Common myeloid progenitor, CD34-positive (primary cell): ENCODE results near the gene PRTFDC1.
"Not testable (repeated sequence)": the region's sequence is repeated elsewhere in the genome, so short reads cannot be mapped to it uniquely, and the experiment has no call there.

Experiments
- CTCF ChIA-PET: fragments of 350-600 bp; sonication (Branson Sonifier 250); formaldehyde crosslinking; loops from one replicate; lab custom pipeline; 2021; ENCODE audit warnings: antibody characterized with exemption; lab: Charles Lee
- POLR2A ChIA-PET: fragments of 350-600 bp; sonication (Branson Sonifier 250); formaldehyde crosslinking; loops from one replicate; lab custom pipeline; 2021; ENCODE audit warnings: antibody characterized with exemption; lab: Charles Lee
- DNase-seq, 3 donors: peaks; one replicate each; pipeline versions ENCODE4 v3.0.0 to v3.0.0-alpha.2; 2013
- H3K27ac ChIP-seq, 2 experiments: 1 replicate in 1 of 2; 2 replicates in 1 of 2; pipeline ENCODE4 v1.7.0; 2013; ENCODE audit warnings: inconsistent platforms in 2 of 2, low read length in 2 of 2, mild to moderate bottlenecking in 2 of 2, low read depth in 1 of 2, moderate library complexity in 1 of 2; ENCODE audit not compliant: severe bottlenecking in 2 of 2, insufficient read depth in 1 of 2, poor library complexity in 1 of 2
- H3K27me3 ChIP-seq, 5 experiments: replicated peaks in 2 of 5; 1 replicate in 3 of 5; 2 replicates in 2 of 5; pipeline versions ENCODE4 v1.6.1 to v1.7.0; 2013; ENCODE audit warnings: low read length in 4 of 5, mild to moderate bottlenecking in 2 of 5, moderate library complexity in 2 of 5, inconsistent platforms in 1 of 5; ENCODE audit not compliant: insufficient read depth in 5 of 5, control insufficient read depth in 4 of 5
- H3K36me3 ChIP-seq, 4 experiments: 1 replicate in 2 of 4; 2 replicates in 2 of 4; pipeline versions ENCODE4 v1.6.1 to v1.7.0; 2013; ENCODE audit warnings: low read length in 3 of 4, control low read depth in 1 of 4, mild to moderate bottlenecking in 1 of 4; ENCODE audit not compliant: control insufficient read depth in 4 of 4, insufficient read depth in 4 of 4
- H3K4me1 ChIP-seq, 4 experiments: 1 replicate in 3 of 4; 2 replicates in 1 of 4; pipeline versions ENCODE4 v1.6.1 to v1.7.1; 2013; ENCODE audit warnings: low read length in 3 of 4, mild to moderate bottlenecking in 3 of 4, control low read depth in 1 of 4, inconsistent platforms in 1 of 4, moderate library complexity in 1 of 4; ENCODE audit not compliant: control insufficient read depth in 4 of 4, insufficient read depth in 4 of 4; ENCODE audit errors: control extremely low read depth in 1 of 4
- H3K4me3 ChIP-seq, 7 experiments: 1 replicate in 4 of 7; 2 replicates in 3 of 7; pipeline versions ENCODE4 v1.5.1 to v1.7.0; 2013; ENCODE audit warnings: mild to moderate bottlenecking in 7 of 7, low read length in 6 of 7, moderate library complexity in 6 of 7, inconsistent platforms in 2 of 7, low read depth in 2 of 7, control low read depth in 1 of 7; ENCODE audit not compliant: insufficient read depth in 4 of 7, control insufficient read depth in 1 of 7; ENCODE audit errors: extremely low read depth in 1 of 7
- H3K9me3 ChIP-seq, 5 experiments: 1 replicate in 4 of 5; 2 replicates in 1 of 5; pipeline versions ENCODE4 v1.6.1 to v1.7.1; 2013; ENCODE audit warnings: low read length in 4 of 5, mild to moderate bottlenecking in 2 of 5, inconsistent platforms in 1 of 5, low read depth in 1 of 5, moderate library complexity in 1 of 5; ENCODE audit not compliant: control insufficient read depth in 4 of 5, insufficient read depth in 2 of 5; ENCODE audit errors: control extremely low read depth in 1 of 5
- WGBS: methylation state at CpG from one replicate; pipeline ENCODE4 v1.1.5; 2013; ENCODE audit not compliant: insufficient coverage; 5-methylcytosine and 5-hydroxymethylcytosine counted together

The PRTFDC1 gene

DNA sequence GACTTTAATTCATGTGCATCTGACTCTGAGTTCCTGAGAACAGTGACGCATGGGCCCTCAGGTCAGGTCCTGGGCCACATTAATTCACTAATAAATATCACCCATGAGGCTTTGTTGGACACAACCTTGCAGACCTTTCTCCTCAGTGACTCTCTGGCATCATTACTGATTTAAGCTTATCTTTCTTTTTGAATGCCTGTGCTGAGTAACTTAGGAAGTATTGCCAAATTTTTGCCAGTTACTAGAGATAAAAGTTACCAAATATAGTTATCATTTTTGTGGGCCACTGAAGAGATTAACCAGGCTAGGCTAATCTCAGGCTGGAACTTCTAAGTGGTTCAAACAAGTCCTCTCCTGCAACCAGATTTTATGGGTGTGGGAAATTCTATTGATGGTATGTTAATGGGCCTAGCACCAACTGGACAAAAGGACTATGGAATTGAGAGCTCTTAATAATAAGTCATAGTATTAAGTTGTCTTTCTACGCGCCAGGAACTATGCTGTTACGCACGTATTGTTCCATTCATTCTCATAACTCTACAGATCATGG is 28.8 kb upstream of the PRTFDC1 start:
- DNase-seq, result no peak
- Histone ChIP-seq H3K27me3 (no peaks in the 10 kb centered on the region), H3K4me1 (no peaks in the 10 kb centered on the region), H3K27ac (no peak overlapping the region), H3K4me3 (no peak overlapping the region), H3K36me3 (no peaks in the 10 kb centered on the region), H3K9me3 (no peaks in the 10 kb centered on the region)
- CTCF ChIA-PET, result interaction anchor here (0.6 to 1.5 kb wide), 2 partner anchors 338 to 364 kb away, joined by 3 to 8 read pairs; no protein-coding TSS in a partner anchor
- 90% methylated on average over 2 of the region's 5 CpGs for WGBS
- POLR2A ChIA-PET, result no interaction called here

- no peak for DNase-seq
- Histone ChIP-seq H3K27me3 (no peaks in the 10 kb centered on the region), H3K4me3 (no peak overlapping the region), H3K9me3 (no peaks in the 10 kb centered on the region), H3K36me3 (no peaks in the 10 kb centered on the region), H3K4me1 (no peaks in the 10 kb centered on the region), H3K27ac (no peak overlapping the region)
- ChIA-PET POLR2A (no interaction called here), CTCF (interaction anchor here (1.2 kb wide), 1 partner anchor 302 kb away, joined by 3 read pairs; no protein-coding TSS in a partner anchor)
- 90% methylated on average over 4 of the region's 4 CpGs for WGBS
Measured at GRCh38 chr10:24979685-24980084, 27.3 kb upstream of the PRTFDC1 start.

DNA sequence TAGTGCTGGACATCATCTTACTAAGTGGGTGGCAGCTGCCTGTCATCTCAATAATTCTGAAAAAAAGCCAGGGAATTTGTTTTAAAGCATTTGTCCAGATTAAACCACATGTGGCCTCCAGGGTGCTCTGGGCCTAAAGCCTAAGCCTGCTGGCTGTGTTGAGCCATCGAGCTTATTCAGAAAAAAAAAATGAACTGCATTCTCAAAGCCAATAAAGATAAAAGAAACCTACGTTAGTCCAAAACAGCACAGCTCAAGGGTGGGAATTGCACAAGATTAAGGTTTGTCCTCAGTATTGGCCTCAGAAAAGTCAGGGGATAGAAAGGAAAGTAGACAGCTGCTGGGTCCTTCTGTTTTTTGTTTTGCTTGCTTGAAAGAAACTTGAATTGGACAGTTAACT is 22.6 kb upstream of the PRTFDC1 start:
- Histone ChIP-seq H3K4me1 (no peaks in the 10 kb centered on the region), H3K27me3 (no peaks in the 10 kb centered on the region), H3K36me3 (no peaks in the 10 kb centered on the region), H3K4me3 (no peak overlapping the region), H3K27ac (no peak overlapping the region), H3K9me3 (no peaks in the 10 kb centered on the region)
- POLR2A ChIA-PET, result no interaction called here
- CTCF ChIA-PET, result interaction anchor here (1.2 kb wide), 1 partner anchor 15 kb away, joined by 5 read pairs; no protein-coding TSS in a partner anchor
- no peak for DNase-seq
- 100% methylated on average over 2 of the region's 2 CpGs for WGBS

DNA sequence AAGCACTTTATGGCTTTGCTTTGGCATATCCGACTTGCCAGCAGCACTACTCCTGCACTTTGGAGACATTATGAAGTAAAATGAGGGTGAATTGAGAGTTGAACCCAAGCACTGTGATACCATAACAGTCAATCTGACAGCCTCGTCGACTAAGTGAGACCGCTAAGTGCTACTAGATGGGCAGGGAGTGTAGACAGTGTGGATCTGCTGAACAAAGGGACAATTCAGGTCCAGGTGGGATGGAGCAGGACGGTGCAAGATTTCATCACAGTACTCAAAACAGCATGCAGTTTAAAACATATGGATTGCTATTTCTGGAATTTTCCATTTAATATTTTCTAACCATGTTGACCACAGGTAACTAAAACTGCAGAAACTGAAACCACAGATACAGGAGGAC is 20.8 kb upstream of the PRTFDC1 start:
- Histone ChIP-seq H3K27ac (no peak overlapping the region), H3K4me1 (no peaks in the 10 kb centered on the region), H3K9me3 (no peaks in the 10 kb centered on the region), H3K36me3 (no peaks in the 10 kb centered on the region), H3K27me3 (no peaks in the 10 kb centered on the region), H3K4me3 (no peak overlapping the region)
- WGBS, result 100% methylated on average over 3 of the region's 5 CpGs
- no peak for DNase-seq
- ChIA-PET CTCF (no interaction called here), POLR2A (no interaction called here)

DNA sequence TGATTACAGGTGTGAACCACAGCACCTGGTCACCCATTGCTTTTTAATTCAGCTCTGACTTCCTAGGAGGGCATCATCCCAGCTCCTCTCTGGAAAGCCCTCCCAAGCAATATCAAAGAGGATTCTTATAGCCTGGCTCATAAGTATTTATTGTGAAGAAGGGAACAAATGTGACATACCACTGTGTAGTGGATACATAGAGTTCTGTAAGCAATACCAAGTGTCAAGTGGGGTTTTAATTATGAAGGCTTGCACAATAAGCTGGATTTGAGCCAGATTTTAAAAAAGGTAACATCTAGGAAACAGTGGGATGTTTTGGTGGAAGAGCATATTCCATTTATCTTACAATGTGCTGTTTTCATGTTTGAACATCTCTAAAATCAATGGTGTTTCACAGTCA is 19.0 kb upstream of the PRTFDC1 start:
- no peak for DNase-seq
- Histone ChIP-seq H3K27me3 (no peaks in the 10 kb centered on the region), H3K9me3 (no peaks in the 10 kb centered on the region), H3K4me3 (no peak overlapping the region), H3K4me1 (no peaks in the 10 kb centered on the region), H3K27ac (no peak overlapping the region), H3K36me3 (no peaks in the 10 kb centered on the region)
- CTCF ChIA-PET, result no interaction called here
- POLR2A ChIA-PET, result no interaction called here

DNA sequence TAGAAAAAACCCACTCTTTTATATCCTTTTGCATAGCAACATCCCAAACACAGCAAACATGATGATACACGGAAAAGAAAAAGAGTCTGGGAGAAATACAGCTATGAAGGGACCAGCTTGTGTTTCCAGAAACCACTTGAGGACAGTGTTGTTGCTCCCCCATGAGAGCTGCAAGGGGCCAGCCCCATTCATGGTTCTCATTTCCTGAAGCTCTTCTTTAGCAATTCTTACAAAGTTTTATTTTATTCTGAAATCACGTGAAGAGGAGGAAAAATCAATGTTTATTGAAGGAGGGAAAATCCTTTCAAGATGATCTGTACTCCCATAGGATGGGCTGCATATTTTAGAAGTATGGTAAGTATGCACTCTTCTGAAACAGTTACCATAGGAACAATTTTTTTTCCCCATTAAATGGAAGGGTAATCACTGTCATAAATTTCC is 17.5 kb upstream of the PRTFDC1 start:
- no peaks in the 10 kb centered on the region for H3K4me1 ChIP-seq
- CTCF ChIA-PET, result interaction anchor here (0.8 to 1.3 kb wide), 3 partner anchors 10 to 351 kb away, joined by 3 to 4 read pairs (median 3); no protein-coding TSS in a partner anchor
- H3K9me3 ChIP-seq, result no peaks in the 10 kb centered on the region
- POLR2A ChIA-PET, result no interaction called here
- H3K4me3 ChIP-seq, result no peak overlapping the region
- 83% methylated on average over 1 of the region's 2 CpGs for WGBS
- H3K27ac ChIP-seq, result no peak overlapping the region
- no peaks in the 10 kb centered on the region for H3K27me3 ChIP-seq
- H3K36me3 ChIP-seq, result no peaks in the 10 kb centered on the region
- no peak for DNase-seq

DNA sequence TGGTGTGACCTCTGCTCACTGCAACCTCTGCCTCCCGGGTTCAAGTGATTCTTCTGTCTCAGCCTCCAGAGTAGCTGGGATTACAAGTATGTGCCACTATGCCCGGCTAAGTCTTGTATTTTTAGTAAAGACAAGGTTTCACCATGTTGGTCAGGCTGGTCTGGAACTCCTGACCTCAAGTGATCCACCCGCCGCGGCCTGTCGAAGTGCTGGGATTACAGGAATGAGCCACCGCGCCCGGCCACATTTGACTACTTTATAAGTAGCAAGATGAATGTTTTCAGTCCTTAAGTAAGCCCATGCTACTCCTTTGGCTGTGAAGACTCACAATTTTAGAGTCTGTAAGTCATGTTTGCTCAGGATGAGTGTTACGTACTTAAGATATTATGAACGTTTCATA is 16.5 kb upstream of the PRTFDC1 start:
- H3K27me3 ChIP-seq, H3K27ac ChIP-seq, POLR2A ChIA-PET, H3K9me3 ChIP-seq, H3K4me1 ChIP-seq, H3K4me3 ChIP-seq, DNase-seq, H3K36me3 ChIP-seq: not testable (repeated sequence)
- CTCF ChIA-PET, result interaction anchor here (0.9 to 1.3 kb wide), 3 partner anchors 9 to 350 kb away, joined by 3 to 4 read pairs (median 3); no protein-coding TSS in a partner anchor
- WGBS, result 97% methylated on average over 9 of the region's 11 CpGs
